Right atrium auricular region (tissue), 2 donors: ENCODE results near the gene FARP1. TPM values are rescaled to one million over a fixed set of nuclear protein-coding genes. Genes with fewer than 3 reads are reported as not detected.

Source experiments
- DNase-seq: peaks from one replicate; pipeline ENCODE4 v3.0.0-alpha.2; 2019; ENCODE audit warnings: low spot score
- H3K27ac ChIP-seq, 2 donors: fragments of 200-600 bp; sonication (generic); 1 replicate in 1 of 2; 2 replicates in 1 of 2; pipeline ENCODE4 v1.5.1; 2016 to 2019
- H3K27me3 ChIP-seq, 2 donors: fragments of 200-600 bp; sonication (generic); one replicate each; pipeline versions ENCODE4 v1.5.1 to v1.6.0; 2017 to 2019
- H3K36me3 ChIP-seq: fragments of 200-600 bp; sonication (generic); one replicate; pipeline ENCODE4 v1.5.1; 2016
- H3K4me1 ChIP-seq, 2 donors: fragments of 200-600 bp; sonication (generic); one replicate each; pipeline versions ENCODE4 v1.5.1 to v1.6.0; 2017 to 2019
- H3K4me3 ChIP-seq, 2 donors: fragments of 200-600 bp; sonication (generic); 1 replicate in 1 of 2; 2 replicates in 1 of 2; pipeline ENCODE4 v1.5.1; 2017 to 2019; ENCODE audit warnings: mild to moderate bottlenecking in 1 of 2, moderate library complexity in 1 of 2
- H3K9me3 ChIP-seq, 2 donors: fragments of 200-600 bp; sonication (generic); one replicate each; pipeline ENCODE4 v1.5.1; 2019
- CTCF ChIP-seq, 2 donors: fragments of 200-600 bp; sonication (generic); IDR thresholded peaks; one replicate each; pipeline ENCODE4 v1.5.1; 2019; ENCODE audit warnings: antibody characterized with exemption in 2 of 2
- total RNA-seq, 2 donors: library from RNA; depleted of rRNA; stranded (reverse); fragments of >200 nt; gene quantifications; one replicate each; pipeline ENCODE4 v1.1.0, GENCODE V29; 2016

FARP1 gene
- total RNA-seq, 2 donors from 2014 or later, result 15.5 to 25.7 TPM

- no peak overlapping the region for H3K27ac ChIP-seq
- H3K27me3 ChIP-seq, result no peaks in the 10 kb centered on the region
- TF ChIP-seq CTCF (IDR thresholded peaks at IDR 0.05), result no peak
- H3K4me3 ChIP-seq, result no peak overlapping the region
- DNase-seq, result no peak
- peaks cover 0 to 8% of the 10 kb centered on the region in 2 donors for H3K4me1 ChIP-seq
- peaks cover 0 to 14% of the 10 kb centered on the region in 2 donors for H3K9me3 ChIP-seq
- H3K36me3 ChIP-seq, result no peaks in the 10 kb centered on the region
Measured at GRCh38 chr13:98200211-98200878, 57.5 kb downstream of the FARP1 start.

GRCh38 chr13:98201189-98201588, 58.3 kb downstream of the FARP1 start:
- Histone ChIP-seq H3K27ac (no peak overlapping the region), H3K4me3 (no peak overlapping the region)
- no peak for TF ChIP-seq CTCF (IDR thresholded peaks at IDR 0.05)

DNA sequence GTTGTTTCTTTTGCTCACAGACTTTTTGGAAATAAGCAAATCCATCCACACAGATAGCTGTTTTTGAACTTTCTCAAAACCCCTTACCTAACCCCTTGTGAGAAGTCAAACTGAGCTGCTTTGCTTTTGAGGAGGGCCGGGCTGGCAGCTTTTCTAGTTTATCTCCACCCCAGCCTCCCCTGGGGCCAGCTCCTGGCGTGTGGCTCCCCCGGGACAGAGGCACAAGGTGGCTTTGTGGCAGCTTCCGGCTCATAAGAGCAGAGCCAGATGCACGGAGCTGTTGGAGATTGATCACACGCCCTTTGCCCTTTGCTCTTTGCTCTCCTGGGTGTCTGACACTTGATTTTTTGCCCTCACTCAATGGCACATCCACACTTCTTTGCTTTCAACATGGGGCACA, 59.1 kb downstream of the FARP1 start:
- Histone ChIP-seq H3K36me3 (no peaks in the 10 kb centered on the region), H3K9me3 (peaks cover 0 to 25% of the 10 kb centered on the region in 2 donors), H3K4me1 (peaks cover 0 to 8% of the 10 kb centered on the region in 2 donors), H3K27me3 (no peaks in the 10 kb centered on the region), H3K27ac (no peak overlapping the region), H3K4me3 (no peak overlapping the region)
- no peak for TF ChIP-seq CTCF (IDR thresholded peaks at IDR 0.05)
- no peak for DNase-seq

More at GRCh38 chr13:98201189-98201588, 58.3 kb downstream of the FARP1 start:
- no peak for DNase-seq
- Histone ChIP-seq H3K27me3 (no peaks in the 10 kb centered on the region), H3K9me3 (peaks cover 0 to 23% of the 10 kb centered on the region in 2 donors), H3K4me1 (peaks cover 0 to 8% of the 10 kb centered on the region in 2 donors), H3K36me3 (no peaks in the 10 kb centered on the region)

DNA sequence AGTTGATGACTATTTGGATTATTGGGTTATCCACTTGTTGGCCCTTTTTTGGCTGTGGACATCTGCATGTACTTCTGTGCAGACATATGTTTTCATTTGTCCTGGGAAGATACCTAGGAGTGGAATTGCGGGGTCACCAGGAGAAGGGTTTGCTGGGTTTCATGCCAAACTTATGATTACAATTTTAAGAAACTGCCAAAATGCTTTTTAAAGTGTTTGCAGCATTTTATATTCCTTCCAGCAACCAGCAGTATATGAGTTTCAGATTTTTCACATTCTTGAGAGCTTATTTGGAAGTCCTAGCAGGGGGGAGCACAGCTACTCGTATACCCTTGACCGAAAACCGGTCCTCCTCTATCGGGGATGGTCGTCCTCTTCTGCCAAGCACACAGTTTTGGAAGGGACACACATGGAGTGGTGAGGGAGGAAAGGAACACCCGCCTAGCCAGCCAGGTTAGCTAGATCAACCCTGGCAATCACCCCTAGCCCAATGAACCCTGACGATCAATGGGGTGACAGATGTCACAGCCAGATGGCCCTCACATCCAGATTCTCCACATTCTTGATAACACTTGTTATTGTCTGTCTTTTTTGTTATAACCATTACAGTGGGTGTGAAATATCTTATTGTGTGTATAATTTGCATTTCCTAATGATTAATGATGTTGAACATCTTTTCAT, 60.9 kb downstream of the FARP1 start:
- Histone ChIP-seq H3K9me3 (peaks cover 0 to 25% of the 10 kb centered on the region in 2 donors), H3K4me1 (peaks cover 0 to 14% of the 10 kb centered on the region in 2 donors), H3K27me3 (no peaks in the 10 kb centered on the region), H3K4me3 (no peak overlapping the region), H3K27ac (no peak overlapping the region), H3K36me3 (no peaks in the 10 kb centered on the region)
- DNase-seq, result no peak
- no peak for TF ChIP-seq CTCF (IDR thresholded peaks at IDR 0.05)

GRCh38 chr13:98204546-98204945, 61.7 kb downstream of the FARP1 start:
- no peak for TF ChIP-seq CTCF (IDR thresholded peaks at IDR 0.05)
- Histone ChIP-seq H3K4me1 (peaks cover 0 to 14% of the 10 kb centered on the region in 2 donors), H3K4me3 (no peak overlapping the region), H3K9me3 (peaks cover 0 to 25% of the 10 kb centered on the region in 2 donors), H3K36me3 (no peaks in the 10 kb centered on the region), H3K27ac (no peak overlapping the region), H3K27me3 (no peaks in the 10 kb centered on the region)
- DNase-seq, result no peak
